GM21717 (cell line): ENCODE measurements around the gene PRKCA.

Experiments used
- ATAC-seq: cut with Tn5 transposase; IDR thresholded peaks from one replicate; pipeline ENCODE4 v1.9.1; 2021; ENCODE audit warnings: mild to moderate bottlenecking, moderate library complexity; ENCODE audit not compliant: unreplicated experiment

Gene PRKCA

DNA sequence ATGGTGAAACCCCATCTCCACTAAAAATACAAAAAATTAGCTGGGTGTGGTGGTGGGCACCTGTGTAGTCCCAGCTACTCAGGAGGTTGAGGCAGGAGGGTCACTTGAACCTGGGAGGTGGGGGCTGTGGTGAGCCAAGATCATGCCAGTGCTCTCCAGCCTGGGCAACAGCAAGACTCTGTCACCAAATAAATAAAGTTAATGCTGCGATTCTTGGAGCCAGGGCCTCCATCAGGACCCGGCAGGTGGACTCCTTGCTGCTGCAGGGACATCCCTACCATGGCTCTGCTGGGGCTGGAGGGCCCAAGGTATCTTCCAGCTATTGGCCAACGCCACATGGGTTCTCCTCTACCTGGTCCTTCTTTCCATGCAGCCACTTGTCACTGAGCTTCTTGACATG, 450.0 kb downstream of the PRKCA start:
- ATAC-seq = no peak

DNA sequence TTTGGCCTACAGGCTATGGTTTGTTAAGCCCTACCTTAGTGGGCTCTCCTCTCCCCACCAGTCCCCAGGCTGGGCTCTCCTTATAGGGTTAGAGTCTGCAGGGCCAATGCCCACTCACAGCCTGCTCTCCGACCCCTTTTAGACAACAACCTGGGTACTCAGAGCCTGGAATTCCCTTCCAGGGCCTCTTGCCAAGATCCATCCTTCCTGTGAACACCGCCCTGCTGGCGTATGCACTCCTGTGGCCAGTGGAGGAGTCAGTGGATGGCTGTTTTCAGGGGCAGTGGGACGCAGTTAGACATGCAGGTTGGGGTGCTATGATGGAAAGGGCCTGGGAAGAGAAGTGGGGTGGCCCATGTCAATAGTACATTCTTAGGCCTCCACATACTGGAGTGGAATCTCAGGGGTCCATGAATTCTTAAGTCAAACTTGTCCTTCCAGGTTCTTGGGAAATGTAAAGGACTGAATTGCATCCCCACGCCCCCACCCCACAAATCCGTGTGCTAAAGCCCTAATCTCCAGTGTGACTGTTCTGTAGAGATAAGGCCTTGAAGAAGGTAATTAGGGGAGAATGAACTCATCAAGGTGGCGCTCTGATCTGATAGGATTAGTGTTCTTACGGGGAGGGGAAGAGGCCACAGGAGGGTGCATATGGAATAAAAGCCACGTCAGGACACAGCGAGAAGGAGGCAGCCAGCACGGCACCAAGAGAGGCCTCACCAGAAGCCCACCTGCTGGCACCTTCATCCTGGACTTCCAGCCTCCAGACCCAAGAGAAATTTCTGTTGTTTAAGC, 450.9 kb downstream of the PRKCA start:
- ATAC-seq = no peak

DNA sequence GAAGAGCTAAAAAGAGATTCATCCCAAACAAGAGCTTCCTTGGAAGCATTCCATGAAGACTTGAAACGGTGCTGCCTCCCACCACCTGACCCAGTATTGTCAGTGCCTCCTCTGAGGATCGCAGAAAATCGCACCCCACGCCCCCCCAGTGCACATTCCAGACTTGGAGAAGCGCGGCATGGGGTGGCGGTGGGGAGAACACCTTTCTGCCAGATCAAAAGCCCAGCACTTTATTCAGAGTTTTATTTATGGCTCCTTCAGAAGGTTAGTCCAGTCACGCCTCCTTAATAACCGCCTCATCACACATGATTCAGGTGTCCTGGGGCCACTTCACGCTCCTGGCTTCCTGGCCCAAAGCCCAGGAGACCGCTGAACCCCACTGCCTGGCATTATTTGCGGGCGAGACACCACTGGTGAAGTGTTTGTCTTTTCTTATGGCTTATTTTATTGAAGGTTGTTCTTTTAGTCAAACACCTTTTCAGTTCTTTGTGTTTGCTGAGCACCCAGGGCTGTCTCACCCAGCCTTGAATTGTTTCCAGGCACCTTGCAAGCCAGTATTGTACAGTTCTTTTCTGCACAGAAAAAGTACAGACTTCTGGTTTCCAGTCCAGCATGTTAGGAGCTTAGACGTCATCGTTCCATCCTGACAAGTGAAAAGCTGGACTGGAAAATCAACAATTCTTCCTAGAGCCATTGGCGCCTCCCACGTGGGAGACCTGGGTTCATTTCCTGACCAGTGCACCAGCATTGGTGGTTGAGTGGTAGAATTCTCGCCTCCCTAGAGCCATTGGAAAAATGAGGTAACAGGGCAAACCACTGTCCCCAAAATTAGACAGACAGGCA, 452.9 kb downstream of the PRKCA start:
- no peak for ATAC-seq

DNA sequence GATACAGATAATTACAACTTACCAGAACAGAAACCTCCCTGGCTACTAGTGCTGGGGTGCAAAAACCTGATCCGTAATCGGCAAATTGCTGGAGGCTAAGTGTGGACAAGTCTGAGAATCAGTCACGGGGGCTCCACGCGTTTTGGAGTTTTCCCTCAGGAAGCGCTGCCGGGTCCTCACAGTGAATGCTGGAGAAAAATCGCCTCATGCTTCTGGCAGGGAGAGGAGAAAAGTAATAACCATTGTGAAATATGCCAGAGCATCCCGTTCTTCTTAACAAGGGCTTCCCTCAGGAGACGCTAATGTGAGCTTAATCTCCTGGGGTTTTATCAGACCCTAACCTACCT, 453.5 kb downstream of the PRKCA start:
- ATAC-seq = no peak

DNA sequence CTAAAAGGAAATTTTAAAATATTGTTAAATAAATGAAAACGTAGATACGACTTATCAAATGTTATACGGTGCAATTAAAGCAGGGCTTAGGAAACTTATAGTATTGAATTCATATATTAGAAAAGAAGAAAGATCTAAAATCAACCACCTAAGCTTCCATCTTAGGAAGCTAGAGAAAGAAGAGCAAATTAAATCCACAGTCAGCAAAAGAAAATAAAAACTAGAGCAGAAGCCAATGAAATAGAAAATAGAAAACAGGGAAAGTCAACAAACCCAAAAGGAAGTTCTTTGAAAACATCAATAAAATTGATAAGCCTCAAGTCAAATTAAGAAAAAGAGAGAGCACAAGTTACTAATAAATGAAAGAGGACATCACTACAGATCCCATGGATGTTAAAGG, 457.9 kb downstream of the PRKCA start:
- ATAC-seq = no peak

DNA sequence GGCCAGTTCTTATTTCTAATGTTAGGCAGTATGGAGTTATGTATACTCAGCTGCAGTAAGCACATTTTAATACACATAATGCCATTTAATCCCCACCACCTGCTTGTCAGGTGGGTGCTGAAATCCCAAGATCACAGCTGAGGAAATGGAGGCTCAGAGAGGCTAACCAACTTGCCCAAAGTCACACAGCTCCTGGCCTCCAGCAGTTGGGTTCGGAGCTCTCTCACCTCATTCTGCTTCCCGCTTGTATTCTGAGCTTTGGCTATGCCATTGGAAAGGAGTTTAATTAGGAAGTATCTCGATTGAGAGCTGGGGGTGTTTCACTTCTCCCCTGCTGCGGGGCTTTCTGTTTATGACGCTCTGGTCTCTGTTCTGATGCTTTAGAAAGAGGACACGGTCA, 459.9 kb downstream of the PRKCA start:
- no peak for ATAC-seq

DNA sequence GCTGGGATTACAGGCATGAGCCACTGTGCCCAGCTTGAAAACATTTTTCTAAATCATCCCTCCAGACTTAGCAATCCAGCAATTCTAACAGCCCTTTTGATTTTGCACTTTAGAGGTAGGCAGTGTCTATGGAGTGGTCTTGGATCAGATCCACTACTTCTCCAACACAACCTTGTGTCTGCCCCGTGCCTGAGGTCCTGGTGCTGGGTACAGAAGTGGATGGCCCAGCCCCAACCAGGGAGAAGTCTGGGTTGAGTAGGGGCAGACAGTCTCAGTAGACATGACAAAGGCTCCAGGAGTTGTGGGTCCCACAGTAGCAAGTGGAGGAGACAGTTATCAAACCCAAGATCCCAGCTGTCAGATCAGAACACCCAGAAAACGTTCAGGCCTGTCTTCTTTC, 460.6 kb downstream of the PRKCA start:
- ATAC-seq = no peak

DNA sequence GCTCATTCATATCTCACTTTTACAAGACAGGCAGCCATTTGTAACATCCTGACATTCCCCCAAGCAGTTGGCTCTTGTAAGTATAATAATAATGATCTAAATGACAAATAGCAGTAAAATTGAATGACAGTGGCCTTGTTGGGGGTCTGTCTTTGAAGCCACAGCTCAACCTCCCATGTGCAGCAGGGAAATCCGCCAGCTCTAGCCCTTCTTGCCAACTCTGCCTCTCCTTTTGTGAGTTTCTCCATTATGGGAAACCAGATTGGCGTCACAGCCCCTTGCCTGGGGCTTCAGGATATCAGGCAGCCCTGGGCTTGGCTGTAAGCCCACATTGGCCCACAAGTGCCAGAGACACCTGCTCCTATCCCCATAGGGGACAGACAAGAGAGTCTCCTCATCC, 462.1 kb downstream of the PRKCA start:
- no peak for ATAC-seq

DNA sequence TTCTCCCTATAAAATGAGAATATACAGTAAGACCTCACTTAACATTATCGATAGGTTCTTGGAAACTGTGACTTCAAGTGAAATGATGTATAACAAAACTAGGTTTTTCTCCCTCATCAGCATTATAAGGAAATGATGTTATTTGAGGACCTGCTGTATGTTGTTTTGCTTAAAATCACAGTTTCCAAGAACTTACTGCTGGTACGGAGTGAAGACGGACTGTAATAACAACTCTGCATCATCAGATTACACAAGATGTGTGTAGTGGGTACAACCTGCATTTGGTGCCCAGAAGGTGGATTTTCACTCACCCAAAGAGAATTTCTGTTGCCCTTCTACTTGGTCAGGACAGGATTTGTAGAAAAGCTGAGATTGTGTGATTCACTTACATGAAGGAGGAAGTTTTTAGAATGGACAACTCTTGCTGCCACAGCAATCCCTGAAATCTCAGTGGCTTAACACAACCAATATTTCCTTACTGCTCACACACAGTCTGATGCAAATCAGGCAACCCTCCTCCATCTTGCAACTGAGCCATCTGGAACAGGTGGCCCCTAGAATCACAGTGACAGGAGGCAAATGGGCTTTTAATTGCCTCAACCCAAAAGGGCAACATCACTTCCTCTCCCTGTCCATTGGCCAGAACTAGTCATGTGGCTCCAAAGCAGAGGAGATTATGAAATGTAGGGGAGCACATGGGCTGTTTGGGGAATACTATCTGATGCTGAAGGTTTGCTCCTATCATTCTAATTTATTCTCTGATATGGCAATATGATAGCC, 464.9 kb downstream of the PRKCA start:
- no peak for ATAC-seq

DNA sequence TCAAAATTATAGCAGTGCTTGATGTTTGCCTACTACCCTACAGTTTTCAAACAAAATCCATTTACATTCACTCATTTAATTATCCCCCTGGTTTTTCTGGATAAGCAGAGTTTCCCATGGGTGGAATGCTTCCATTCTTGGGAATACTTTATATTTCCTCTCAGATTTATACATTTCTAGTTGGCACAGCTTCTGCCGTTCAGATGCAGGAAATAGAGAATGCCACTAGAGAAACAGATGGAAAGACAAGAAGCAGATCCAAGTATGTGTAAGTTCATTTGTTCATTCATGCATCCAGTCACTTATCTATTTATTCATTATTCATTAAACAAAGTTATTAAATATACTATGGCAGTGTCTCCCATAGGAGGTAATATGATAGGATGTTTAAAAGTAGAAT, 467.5 kb downstream of the PRKCA start:
- ATAC-seq = no peak

DNA sequence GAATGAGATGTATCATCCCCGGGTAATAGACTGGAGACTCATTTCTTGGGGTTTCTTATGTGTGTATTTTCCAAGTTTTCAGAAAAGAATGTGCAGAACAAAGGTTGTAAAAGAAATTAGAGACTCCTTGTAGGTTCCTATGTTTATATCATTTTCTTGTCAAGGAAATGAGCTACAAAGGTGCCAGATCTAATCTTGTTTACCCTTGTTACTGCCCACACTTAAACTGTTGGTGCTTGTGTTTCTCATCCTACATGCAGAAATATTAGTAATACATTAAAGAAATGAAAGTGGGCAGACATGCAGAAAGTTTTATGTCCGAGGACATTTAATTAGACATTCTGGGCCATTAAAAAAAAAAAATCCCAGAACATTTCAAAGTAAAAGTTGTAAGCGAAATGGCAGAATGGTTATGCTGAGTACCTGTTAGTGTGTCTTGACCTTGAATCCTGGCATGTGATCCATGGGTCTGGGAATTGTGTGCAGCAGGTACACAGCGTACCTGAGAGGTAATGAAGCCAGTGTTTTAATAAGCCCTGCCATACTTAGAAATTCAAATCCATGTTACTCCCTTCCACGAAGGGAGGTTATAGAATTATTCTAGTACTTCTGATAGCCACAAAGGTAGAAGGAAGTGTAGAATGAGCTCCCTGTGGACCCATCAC, 469.9 kb downstream of the PRKCA start:
- ATAC-seq = no peak

DNA sequence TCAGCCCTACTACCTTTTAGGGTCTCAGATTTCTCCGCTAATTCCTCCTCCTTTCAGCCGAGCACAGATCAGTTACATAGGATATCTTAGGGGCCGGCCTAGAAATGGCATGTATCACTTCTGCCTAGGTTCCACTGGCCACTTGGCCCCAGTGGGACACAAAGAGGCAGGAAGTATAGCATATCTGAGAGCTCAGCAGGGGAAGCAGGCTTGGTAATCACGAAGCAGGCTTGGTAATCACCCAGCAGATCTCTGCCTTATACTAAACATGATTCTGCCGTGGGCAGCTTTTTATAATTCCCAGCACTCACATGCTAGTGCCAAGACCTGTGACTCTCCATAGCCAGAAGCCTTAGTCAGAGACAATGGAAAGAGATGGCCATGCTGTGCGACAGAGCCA, 472.9 kb downstream of the PRKCA start:
- ATAC-seq = no peak

DNA sequence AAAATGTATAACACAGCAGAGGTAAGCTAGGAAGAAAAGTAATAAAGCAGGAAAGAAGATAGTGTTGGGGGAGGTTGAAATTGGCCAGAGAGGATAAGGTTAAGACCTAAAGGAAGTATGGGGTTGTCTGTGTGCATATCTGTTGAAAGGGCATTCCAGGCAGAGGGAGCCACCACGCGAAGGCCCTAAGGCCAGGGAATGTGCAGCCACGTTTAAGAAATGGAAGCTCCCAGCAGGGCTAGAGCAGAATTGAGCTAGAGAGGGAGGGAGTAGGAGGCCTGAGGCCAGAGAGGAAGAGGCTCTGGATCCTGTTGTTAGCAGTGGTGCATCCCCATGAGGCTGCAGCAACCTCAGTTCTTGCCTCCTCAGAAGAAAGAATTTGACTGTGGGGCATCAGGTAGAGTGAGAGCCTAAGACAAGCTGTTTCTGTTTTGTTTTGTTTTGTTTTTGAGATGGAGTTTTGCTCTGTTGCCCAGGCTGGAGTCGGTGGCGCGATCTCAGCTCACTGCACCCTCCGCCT, 473.5 kb downstream of the PRKCA start:
- no peak for ATAC-seq

DNA sequence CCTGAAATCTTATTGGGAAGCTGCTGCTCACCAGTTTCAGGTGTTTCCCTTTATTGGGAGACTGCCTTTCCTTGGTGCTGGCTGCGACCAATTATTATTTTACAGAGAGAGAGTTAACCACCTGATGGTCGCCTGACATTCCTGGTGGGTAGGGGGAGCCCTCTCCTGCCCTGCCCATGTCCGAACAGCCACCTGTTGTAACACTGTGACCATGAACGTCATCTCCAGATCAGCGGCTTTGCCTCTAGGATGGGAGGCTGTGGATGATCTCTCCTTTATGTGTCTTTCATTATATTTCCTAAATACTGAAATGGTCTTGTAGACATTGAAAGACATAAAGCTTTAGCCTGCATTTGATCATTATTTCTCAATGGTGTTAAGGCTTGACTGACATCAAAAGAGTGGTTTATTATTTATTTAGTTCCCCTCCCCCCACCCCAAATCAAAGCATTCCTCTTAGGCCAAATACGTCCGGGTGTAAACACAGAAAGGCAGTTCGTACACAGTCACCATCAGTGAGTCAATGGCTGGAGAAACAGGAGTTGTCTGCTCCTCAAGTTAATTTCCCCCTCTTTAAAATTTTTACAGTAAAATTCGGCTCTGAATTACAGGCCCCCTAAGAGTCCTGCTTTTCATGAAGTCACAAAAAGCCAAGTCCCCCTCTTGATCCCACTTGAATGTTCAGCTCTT, 474.7 kb downstream of the PRKCA start:
- no peak for ATAC-seq

DNA sequence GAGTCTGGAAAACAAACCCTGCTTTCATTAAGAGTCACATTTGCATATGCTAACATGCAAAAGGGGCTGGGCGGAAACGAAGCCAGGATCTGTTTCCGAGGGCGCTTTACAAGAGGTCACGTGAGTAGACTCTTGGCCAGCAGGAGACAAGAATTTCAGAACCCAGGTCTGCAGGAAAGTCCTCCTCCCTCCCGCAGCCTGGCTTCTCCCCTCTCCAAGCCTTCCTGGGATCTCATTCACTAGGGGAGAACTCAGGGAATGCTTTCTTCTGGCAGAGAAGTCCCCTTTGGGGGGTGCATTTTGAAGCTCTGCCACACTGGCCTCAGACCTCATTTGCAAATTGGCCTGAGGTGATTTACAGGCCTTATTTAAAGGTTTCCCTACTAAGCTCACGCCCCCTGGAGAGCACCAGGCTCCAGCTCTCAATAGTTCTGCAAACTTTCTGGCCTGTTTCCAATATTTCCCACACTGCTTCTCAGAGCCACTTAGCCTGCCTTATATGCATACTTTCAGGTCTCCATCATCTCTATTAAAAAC, 475.3 kb downstream of the PRKCA start:
- no peak for ATAC-seq

DNA sequence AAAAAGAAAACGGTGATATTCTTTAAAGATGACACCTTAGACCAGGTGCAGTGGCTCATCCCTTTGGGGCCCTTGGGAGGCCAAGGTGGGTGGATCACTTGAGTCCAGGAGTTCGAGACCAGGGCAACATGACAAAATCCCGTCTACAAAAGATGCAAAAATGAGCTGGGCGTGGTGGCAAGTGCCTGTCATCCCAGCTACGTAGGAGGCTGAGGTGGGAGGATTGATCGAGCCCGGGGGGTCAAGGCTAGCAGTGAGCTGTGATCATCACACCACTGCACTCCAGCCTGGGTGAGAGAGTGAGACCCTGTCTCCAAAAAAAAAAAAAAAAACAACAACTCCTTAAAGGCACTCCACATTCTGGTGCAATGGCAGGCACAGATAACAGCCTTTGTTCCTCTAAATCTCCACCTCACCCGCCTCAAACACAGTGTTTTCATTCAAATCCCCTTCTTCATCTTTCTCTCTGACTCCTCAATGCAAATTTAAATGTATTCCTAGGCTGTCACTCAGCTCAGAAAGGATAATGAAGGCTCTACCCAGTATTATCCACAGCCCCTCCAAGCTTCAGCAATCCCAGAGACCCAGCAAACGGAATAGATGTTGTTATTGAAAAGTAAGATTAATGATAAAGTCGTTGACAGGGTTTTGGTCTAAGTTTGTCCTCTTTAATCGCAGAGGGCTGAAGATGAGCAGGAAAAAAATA, 476.3 kb downstream of the PRKCA start:
- no peak for ATAC-seq

DNA sequence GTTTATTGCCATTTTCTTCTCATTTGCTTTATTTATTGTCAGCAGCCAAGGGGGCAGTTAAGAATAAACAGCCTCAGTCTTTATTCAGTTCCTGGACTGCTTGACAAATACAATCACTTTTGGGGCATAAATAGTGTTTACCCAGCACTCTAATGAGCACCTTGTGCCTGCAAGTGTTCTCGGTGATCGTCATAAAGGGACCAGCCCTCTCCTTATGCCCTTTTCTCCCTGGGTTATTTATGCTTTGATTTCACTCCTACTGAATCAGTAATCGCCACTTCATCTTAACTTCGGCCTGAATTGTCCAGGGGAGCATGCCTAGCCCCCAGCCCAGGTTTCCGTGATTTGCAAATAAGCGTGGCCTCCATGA, 476.8 kb downstream of the PRKCA start:
- no peak for ATAC-seq

DNA sequence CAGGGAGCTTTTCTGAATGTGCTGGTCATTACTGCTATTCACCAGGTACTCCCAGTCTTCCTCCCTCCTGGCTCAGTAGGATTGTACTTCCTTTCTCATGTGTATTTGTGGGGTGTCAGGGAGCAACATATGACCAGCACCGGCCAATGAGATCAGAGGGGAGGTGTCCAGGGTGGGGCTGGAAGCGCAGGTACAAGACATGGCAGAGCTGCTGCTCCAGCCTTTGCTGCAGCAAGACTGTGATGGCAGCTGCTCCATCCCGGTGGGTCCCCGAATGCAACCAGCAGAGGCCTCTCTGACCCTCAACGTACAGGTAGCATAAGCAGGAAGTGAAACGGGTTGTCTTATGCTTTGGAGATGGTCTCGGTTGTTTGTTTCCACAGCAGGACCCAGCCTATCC, 478.7 kb downstream of the PRKCA start:
- no peak for ATAC-seq

DNA sequence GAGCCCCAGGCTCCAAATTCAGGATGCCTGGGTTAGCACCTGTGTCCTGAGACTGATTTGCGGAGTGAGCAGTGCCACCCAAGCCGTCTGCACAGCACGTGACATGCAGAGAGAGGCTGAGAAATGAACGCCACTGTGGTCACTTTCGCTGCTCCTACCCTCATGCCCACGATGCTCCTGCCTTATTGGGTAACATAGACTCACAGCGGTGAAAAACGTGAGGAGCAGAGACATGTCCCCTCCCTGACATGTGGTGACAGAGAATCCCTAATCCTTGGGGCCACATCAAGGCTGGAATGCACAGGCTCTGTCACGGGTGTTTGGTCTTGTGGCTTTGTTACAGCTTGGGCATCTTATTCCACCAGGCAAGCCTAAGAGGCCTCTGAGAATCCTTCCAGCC, 480.4 kb downstream of the PRKCA start:
- ATAC-seq = no peak
